ENCODE results near the gene MAPK14.
"Not testable (repeated sequence)": the region's sequence is repeated elsewhere in the genome, so short reads cannot be mapped to it uniquely, and the experiment has no call there.

Gene MAPK14

DNA sequence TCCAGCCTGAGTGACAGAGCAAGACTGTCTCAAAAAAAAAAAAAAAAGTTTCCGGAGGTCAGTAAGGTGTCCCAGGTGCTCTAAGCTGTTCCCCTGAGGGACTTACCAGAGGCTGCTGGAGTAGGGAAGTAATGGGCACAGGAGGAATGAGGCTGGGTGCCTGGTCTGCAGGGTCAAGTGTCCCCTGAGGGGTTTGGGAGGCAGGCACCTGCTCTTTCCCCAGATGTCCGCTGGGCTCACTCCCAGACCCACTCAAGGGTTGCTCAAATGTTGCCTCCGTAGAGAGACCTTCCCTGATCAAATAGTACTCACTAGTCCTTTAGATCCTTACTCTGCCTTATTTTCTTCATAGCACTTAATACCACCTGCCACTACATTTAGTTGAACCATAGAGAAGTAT lies 97.3 kb downstream of the MAPK14 start:
- no peak for DNase-seq

DNA sequence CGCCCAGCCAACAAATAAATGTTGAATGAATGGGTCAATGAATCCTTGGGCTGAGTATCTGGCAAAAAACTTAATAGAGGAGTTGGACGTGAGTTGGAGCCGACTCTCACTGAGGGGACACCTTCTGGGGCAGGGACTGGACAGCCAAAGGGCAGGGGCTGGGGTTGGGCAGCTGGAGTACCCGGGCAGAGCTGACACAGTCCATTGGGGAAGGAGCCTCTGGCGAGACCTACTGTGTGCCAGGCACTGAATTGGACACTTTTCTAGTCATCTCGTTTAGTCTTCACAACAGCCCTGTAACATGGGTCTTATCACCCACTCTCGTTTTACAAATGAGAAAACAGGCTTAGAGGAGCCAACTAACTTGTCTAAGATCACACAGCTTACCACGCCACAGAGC lies 98.0 kb downstream of the MAPK14 start:
- no peak for DNase-seq

DNA sequence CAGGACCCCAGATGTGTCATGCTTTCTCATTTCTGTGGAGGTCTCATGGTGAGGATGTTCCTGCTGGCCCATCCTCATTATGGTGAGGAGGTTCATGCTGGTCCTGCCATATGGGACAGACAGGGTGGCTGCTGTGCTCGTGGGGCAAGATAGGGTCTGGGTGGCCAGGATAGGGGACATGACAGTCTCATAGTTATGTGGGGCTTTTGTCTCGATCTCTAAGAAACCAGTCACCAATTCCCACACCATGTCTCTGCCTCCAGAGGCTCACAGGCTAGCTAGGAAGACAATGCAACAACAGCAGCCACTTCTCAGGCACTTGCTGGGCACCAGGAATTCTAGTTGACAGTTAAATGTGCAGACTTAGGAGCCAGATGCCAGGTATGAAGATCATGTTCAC lies 98.5 kb downstream of the MAPK14 start:
- DNase-seq: no peak

DNA sequence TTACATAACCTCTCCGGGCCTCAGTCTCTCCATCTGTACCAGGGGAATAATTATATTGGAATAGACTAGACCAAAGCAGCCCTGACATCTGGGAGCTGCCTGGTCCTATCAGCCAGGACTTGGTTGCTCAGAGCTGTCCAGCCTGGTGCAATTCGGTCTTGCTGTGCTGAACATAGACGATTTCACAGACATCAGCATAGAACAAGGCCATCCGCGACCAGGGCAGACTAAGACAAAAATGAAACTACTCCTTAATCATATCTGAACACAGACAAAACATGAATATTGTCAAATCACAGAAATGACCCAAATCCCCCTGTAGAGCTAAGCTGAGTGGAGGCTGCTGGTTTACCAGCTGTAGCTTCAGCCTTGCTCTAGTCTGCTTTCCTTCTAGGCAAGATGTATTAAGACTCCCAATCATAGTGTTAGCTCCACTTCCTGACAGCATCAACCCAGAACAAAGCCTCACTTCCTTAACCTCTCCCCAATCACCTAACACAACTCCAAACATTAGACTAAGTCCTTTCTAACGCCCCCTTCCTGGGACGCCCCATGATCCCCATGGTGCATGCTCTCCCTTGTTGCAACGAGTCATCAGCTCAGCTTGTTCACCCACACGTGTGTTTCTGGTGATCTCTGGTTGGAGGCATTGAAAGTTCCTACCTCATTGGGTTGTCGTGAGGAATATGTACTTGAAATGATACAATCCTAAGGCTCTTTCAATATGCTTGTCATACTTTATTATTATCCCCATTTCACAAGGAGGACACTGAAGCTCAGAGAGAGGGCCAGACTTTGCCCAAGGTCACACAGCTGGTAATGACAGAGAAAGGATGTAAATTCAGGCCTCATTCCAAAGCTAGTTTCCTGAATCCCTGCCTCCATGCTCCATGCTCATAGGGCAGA lies 99.2 kb downstream of the MAPK14 start:
- DNase-seq: peak; percentile 80

DNA sequence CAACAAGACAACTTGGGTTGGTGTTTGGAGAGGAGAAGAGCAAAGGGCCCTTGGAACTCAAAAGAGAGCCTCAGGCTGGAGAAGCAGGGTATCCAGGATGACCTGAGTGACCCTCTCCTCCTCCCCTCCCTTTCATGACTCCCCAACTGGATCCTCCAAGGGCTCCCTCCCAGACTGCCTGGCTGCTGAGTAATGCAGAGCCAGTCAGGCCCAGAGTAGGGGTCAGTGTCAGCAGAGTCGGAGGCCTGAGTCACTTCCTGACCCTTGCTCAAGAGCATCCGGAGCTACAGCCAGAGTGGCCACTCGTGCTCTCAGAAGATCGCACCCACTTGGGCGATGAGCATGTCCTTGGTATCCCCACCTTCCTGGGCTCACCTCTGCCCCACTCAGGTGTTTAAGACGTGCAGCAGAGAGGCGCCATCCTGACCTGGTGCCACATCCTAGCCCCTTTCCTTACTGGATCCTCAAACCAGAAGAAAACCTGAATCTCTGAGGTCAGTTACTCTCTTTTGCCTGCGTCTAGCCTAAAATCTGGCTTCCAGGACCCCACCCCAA lies 99.9 kb downstream of the MAPK14 start:
- DNase-seq: peak; percentile 95

DNA sequence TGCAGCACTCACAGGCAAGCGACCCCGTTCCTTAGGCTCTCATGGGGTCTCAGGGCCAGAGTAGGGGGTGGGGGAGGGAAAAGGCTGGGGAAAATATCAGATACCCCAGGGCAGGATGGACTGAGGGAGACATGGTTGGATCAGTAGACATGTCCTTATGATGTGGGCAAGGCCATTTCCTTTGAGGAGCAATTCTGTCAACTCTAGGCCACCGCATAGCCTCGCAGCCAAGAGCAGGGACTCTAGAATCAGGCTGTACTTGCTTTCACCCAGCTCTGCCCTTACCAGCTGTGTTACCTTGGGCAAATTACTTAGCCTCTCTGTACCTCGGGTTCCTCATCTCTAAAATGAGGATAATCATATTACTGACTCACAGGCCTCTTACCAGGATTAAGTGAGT lies 100.5 kb downstream of the MAPK14 start:
- DNase-seq: no peak

DNA sequence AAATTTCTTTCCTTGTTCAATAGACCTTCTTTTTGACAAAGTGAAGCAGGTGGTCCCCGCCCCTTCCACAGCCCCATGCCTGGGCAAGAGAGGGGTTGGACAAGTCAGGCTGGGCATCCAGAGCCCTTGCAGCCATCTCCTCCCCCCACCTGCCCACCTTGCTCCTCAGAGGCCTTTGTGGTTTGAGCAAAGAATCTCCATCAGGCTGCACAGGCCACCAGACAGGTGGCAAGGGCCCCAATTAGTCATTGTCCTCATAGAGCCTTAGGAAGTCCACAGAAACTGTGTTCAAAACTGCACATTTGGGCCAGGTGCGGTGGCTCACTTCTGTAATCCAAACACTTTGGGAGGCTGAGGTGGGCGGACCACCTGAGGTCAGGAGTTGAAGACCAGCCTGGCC lies 101.2 kb downstream of the MAPK14 start:
- no peak for DNase-seq

DNA sequence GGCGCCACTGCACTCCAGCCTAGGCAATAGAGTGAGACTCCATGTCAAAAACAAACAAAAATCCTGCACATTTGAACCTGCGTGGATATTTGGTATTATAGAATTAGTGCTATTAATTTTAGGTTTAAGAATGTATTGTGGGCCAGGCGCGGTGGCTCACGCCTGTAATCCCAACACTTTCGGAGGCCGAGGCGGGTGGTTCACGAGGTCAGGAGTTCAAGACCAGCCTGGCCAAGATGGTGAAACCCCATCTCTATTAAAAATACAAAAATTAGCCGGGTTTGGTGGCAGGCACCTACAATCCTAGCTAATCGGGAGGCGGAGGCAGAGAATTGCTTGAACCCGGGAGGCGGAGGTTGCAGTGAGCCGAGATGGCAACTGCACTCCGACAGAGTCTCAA lies 101.7 kb downstream of the MAPK14 start:
- DNase-seq: not testable (repeated sequence)

DNA sequence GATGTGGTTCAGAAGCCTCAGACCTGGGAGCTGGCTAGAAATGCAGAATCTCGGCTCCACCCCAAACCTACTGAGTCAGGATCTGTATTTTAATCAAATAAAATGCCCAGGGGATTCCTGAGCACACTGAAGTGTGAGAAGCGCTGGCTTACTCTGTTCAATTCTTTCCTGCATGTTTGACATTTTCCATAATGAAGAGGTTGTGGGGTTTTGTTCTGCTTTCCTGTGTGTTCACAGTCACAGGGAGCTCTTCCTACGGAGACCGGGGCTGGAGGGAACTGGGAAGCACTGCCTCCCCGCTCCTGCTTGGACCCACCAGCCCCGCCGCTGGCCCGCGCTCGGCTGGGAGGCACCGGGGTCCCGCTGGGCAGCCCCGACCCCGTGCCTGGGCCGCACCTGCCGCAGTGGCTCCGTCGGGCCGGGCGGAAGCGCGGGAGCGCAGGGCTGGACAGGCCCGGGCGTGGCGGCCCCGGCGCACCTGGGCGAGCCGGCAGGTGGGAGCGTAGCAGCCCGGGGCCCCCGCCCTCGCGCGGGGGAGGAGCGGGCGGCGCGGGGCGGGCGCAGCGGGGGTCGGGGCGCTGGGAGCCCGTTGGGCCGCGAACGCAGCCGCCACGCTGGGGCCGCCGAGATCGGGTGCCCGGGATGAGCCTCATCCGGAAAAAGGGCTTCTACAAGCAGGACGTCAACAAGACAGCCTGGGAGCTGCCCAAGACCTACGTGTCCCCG lies 102.5 kb downstream of the MAPK14 start, which contains the start of gene MAPK13:
Gene MAPK13, plus strand, starts transcription at position 573 of the 726 bp plus-strand sequence. Its CDS starts 70 bp downstream, at position 643.
- DNase-seq: peak; percentile 68

DNA sequence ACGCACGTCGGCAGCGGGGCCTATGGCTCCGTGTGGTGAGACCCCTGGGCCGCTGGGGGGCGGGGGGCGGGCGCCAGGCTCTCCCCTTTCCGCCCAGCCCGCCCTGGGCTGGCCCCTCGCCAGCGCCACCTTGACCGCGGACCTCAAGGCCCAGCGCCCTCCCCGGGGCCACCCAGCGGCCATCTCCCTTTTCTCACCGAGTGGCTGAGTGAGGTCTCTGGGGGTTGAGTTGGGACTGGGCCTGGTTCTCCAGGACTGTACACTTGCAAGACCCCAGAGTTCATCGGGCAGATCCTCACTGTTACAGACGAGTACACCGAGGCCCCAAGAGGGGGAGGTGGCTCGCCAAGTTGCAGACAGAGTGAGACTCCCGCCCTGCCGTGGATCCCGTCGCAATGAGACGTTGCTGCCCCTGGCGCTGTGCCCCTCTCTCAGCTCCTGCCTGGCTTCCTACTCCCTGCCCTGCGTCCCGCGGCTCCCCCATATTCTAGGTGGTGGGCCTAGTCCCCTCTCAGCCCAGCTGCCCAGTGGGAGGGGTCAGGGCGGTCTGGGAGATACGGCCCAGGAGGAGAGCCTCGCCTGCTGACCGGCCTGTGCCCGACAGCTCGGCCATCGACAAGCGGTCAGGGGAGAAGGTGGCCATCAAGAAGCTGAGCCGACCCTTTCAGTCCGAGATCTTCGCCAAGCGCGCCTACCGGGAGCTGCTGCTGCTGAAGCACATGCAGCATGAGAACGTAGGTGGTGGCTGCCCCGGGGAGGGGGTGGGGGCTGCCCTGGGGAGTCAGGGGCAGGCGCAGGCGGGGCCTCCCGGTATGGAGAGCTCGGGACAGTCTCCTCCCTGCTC lies 103.3 kb downstream of the MAPK14 start:
- DNase-seq: peak; percentile 49

DNA sequence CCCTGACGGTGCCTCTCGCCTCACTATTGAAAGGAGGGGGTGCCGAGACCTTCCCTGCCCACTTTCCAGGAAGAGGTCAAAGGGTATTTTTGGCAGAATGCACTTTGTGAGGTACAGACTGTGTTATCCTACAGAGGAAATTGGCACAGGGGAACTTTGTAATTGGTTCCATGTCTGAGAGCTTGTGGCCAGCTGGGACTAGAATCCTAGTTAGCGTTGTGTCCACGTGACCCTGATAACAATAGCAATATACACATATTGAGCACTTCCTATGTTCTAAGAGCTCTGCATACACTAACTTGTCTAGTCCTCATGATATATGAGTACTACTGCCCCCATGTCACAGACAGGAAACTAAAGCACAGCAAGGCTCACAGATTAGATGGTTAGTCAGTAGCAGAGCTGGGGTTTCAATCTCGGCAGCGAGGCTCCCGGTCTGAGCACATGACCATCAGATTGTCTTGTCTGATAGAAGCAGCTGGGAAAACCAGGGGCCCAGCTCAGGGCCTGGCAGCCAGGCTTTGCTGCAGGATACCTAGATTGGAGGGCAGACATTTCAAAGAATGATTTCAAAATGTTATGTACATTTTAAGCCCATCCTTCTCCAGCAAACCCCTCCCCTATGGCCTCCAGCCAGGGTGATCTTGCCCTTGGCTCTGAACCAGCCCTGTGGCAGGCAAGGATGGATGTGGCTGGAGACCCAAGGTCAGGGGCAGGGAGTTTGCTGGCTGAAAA lies 104.1 kb downstream of the MAPK14 start:
- peak; percentile 77 for DNase-seq

DNA sequence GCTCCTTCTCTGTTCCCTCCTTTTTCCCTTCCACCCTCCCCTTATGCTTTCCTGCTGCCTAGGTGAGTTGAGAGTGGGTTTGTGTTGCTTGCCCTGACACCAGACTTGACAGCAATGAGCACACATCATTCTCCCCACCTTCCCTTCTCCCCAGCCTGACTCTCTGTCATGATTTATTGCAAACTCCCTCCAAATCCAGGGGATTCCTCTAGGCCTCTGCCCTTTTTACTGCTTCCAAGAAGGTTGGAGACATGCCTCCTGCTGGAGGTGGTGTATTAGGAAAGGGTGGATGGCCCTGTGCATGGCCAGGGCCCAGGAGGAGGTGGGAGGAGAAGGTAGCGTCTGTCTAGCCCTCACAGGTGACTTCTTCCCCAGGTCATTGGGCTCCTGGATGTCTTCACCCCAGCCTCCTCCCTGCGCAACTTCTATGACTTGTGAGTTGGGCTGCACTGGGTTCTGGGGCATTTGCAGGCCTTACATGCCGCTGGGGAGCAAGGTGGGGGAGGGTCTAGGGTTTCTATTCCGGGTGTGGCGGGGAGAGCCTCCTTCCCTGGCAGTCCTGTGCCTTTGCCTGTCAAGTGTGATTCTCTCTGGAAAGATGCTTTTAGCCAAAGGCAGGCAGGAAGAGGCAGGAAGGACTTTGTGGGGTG lies 104.8 kb downstream of the MAPK14 start:
- no peak for DNase-seq

DNA sequence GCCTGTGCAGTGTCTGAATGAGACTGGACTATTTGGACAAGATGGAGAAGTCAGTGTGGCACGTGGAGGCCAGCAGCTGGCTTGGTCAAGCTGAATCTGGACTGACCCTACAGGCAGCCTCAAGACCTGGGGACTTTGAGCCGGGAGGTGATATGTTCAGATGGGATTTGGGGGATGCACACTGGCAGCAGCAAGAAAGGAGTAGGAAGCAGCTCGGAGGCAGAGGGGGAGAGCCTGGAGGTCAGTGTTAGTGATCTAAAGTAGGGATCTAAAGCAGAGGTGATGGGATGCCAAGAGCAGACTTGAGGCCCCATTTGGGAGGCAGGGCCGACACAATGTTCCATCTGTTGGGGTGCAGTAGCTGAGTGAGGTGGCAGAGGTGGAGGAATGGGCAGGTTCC lies 105.5 kb downstream of the MAPK14 start:
- no peak for DNase-seq

DNA sequence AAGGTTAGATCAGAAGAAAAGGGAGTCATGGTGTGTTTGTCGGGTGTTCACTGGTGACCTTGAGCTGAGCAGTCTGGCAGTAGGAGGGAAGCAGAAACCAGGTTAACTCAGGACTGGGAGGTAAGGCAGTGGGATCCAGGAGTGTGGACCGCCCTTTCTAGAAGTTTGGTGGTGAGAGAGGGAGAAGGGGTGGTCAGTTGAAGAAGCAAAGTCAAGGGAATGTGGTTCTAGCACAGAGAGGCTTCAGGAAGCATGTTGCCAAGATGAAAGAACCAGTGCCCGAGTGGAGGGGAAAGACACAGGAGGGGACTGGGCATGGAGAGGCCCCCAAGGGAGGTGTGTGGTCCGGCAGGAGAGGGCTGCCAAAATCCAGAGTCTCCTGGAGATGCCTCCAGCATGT lies 106.3 kb downstream of the MAPK14 start:
- DNase-seq: no peak

DNA sequence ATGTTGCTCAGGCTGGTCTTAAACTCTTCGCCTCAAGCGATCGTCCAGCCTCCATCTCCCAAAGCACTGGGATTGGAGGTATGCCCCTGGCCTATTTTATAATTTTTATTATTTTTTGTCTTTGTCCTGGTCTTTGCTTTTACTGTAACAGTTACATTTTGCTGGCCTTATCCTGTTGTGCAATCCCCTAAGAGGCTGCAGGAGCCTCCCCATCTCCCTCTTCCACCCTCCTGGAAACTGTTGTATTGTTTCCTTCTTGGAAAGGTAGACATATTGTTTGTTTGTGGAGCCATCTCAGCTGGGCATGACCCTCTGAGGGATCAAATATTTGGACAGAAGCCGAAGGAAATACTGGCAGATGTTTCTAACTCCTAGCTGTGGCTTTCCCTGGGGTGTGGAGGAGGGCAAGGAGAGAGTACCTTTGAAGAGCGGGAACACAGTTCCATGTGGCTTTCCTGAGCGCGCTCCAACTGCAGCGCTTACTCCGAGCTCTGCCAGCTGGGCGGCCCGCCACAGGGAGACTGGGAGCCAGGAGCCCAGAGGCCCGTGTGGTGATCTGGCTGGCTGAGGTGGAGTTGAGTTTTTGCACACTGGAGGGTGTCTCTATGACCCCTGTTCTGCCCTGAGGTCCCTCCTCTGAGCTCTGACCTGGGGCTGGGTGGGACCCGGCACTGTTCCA lies 107.6 kb downstream of the MAPK14 start:
- DNase-seq: no peak

DNA sequence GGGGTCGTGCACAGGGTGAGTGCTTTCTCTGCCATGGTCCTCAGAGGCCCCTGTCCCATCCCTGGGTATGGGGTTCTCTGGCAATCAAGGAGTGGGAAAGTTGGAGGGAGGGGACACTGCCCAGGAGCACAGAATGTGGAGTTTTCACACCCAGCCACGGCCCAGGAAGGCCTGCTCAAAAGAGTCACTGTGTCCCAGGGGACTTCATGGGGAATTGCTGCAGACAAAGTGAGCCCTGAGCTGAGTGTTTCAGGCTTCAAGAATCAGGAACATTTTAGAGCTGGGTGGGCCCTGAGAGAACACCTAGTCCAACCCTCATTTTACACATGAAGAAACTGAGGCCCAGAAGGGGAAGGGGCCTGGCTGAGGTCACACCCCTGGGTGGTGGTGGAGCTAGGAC lies 108.4 kb downstream of the MAPK14 start:
- no peak for DNase-seq

DNA sequence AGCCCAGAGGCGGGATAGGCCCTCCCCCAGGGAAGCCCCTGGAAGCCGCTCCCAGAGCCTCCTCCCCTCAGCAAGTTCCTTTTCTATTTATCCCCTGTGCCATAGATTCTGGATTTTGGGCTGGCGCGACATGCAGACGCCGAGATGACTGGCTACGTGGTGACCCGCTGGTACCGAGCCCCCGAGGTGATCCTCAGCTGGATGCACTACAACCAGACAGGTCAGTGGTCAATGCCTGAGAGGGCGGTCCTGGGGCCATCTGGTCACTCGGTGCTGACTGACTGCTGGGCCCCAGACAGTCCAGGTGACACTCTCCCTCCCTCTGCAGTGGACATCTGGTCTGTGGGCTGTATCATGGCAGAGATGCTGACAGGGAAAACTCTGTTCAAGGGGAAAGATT lies 108.9 kb downstream of the MAPK14 start:
- no peak for DNase-seq

DNA sequence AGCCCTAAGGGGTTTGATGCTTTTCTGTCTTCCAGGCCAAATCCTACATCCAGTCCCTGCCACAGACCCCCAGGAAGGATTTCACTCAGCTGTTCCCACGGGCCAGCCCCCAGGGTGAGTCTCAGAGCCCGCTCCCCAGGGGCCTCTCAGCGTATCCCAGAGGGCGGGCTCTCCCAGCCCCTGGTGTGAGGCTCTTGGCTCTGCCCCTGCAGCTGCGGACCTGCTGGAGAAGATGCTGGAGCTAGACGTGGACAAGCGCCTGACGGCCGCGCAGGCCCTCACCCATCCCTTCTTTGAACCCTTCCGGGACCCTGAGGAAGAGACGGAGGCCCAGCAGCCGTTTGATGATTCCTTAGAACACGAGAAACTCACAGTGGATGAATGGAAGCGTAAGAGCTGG lies 111.1 kb downstream of the MAPK14 start:
- DNase-seq: no peak

DNA sequence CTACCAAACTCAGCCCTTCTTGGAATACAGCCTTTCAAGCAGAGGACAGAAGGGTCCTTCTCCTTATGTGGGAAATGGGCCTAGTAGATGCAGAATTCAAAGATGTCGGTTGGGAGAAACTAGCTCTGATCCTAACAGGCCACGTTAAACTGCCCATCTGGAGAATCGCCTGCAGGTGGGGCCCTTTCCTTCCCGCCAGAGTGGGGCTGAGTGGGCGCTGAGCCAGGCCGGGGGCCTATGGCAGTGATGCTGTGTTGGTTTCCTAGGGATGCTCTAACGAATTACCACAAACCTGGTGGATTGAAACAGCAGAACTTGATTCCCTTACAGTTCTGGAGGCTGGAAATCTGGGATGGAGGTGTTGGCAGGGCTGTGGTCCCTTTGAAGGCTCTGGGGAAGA lies 111.8 kb downstream of the MAPK14 start:
- DNase-seq: no peak

DNA sequence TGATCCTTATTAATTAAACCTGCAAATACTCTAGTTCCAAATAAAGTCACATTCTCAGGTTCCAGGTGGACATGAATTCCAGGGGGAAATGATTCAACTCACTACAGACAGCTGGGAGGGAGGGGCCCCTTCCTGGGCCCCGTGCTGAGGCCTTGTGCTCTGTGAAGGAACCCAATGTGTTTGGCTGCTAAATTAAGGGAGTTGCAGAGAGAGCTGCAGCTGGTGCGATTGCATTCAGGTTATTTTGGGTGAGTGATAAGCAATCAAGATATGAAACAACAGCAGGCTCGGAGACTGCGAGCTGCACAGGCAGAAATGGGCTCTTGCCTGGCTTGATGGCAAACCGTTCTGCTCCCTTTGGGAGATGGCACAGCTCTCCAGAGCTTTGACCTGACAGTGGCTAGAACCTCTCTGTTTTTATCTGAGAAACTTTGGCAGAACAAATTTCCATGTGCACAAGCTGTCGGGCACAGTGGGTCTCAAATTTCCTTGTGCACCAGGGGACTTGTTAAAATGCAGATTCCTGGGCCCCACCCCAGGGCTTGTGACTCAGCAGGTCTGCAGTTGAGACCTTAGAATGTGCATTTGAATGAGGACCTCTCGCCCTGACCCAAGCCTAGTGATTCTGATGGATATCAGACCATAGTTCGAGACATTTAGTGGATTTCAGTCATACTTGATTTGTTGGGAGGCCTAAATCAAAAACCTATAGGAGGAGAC lies 112.5 kb downstream of the MAPK14 start:
- DNase-seq: no peak
